Measurements from ENCODE around the gene GRPEL1.

The GRPEL1 gene

GRCh38 chr4:7048642-7049041 lies 19.2 kb downstream of the GRPEL1 start:
- Mint-ChIP-seq H3K27me3 (no peaks in the 10 kb centered on the region), H3K9me3 (ENCODE audit: low read depth) (no peaks in the 10 kb centered on the region), H3K36me3 (peaks cover 5% of the 10 kb centered on the region), H3K27ac (peak overlapping the region; percentile 72), H3K4me3 (peak overlapping the region; percentile 47), H3K4me1 (ENCODE audit: low read depth) (peaks cover 57% of the 10 kb centered on the region)

GRCh38 chr4:7046971-7047370 lies 20.9 kb downstream of the GRPEL1 start:
- no peaks in the 10 kb centered on the region for H3K27me3 Mint-ChIP-seq
- peak overlapping the region; percentile 91 for H3K4me3 Mint-ChIP-seq
- peaks cover 49% of the 10 kb centered on the region for H3K4me1 Mint-ChIP-seq (ENCODE audit: low read depth)
- peak overlapping the region; percentile 73 for H3K27ac Mint-ChIP-seq
- H3K36me3 Mint-ChIP-seq = peaks cover 5% of the 10 kb centered on the region
- no peaks in the 10 kb centered on the region for H3K9me3 Mint-ChIP-seq (ENCODE audit: low read depth)

GRCh38 chr4:7045961-7046921 lies 21.6 kb downstream of the GRPEL1 start:
- peaks cover 51% of the 10 kb centered on the region for H3K4me1 Mint-ChIP-seq (ENCODE audit: low read depth)
- no peaks in the 10 kb centered on the region for H3K9me3 Mint-ChIP-seq (ENCODE audit: low read depth)
- H3K4me3 Mint-ChIP-seq = peak overlapping the region; percentile 91
- no peaks in the 10 kb centered on the region for H3K27me3 Mint-ChIP-seq
- peaks cover 5% of the 10 kb centered on the region for H3K36me3 Mint-ChIP-seq
- peak overlapping the region; percentile 73 for H3K27ac Mint-ChIP-seq

- H3K4me3 Mint-ChIP-seq = peak overlapping the region; percentile 91
- H3K27me3 Mint-ChIP-seq = no peaks in the 10 kb centered on the region
- peaks cover 51% of the 10 kb centered on the region for H3K4me1 Mint-ChIP-seq (ENCODE audit: low read depth)
- no peaks in the 10 kb centered on the region for H3K9me3 Mint-ChIP-seq (ENCODE audit: low read depth)
- H3K27ac Mint-ChIP-seq = peak overlapping the region; percentile 72
- peaks cover 5% of the 10 kb centered on the region for H3K36me3 Mint-ChIP-seq
Measured at GRCh38 chr4:7045553-7045952, 22.3 kb downstream of the GRPEL1 start.

GRCh38 chr4:7044137-7044930 lies 23.5 kb downstream of the GRPEL1 start:
- H3K27me3 Mint-ChIP-seq = no peaks in the 10 kb centered on the region
- H3K36me3 Mint-ChIP-seq = peaks cover 5% of the 10 kb centered on the region
- H3K9me3 Mint-ChIP-seq (ENCODE audit: low read depth) = no peaks in the 10 kb centered on the region
- H3K4me3 Mint-ChIP-seq = peak overlapping the region; percentile 91
- peaks cover 46% of the 10 kb centered on the region for H3K4me1 Mint-ChIP-seq (ENCODE audit: low read depth)
- peak overlapping the region; percentile 72 for H3K27ac Mint-ChIP-seq

GRCh38 chr4:7043284-7044136 lies 24.4 kb downstream of the GRPEL1 start, which contains the start of gene TADA2B:
Gene TADA2B, plus strand, starts transcription at chr4:7043372. Its CDS starts 208 bp downstream, at chr4:7043580.
- peak within 1 kb of the TSS; percentile 91 for H3K4me3 Mint-ChIP-seq
- H3K27me3 Mint-ChIP-seq = no peaks in the 10 kb centered on the region
- peaks cover 2% of the 10 kb centered on the region for H3K36me3 Mint-ChIP-seq
- no peaks in the 10 kb centered on the region for H3K9me3 Mint-ChIP-seq (ENCODE audit: low read depth)
- H3K27ac Mint-ChIP-seq = peak within 1 kb of the TSS; percentile 72
- peaks cover 40% of the 10 kb centered on the region for H3K4me1 Mint-ChIP-seq (ENCODE audit: low read depth)

- no peaks in the 10 kb centered on the region for H3K9me3 Mint-ChIP-seq (ENCODE audit: low read depth)
- H3K4me1 Mint-ChIP-seq (ENCODE audit: low read depth) = peaks cover 36% of the 10 kb centered on the region
- H3K4me3 Mint-ChIP-seq = peak overlapping the region; percentile 91
- no peaks in the 10 kb centered on the region for H3K27me3 Mint-ChIP-seq
- no peak overlapping the region for H3K27ac Mint-ChIP-seq
- H3K36me3 Mint-ChIP-seq = peaks cover 2% of the 10 kb centered on the region
Measured at GRCh38 chr4:7042503-7043283, 25.2 kb downstream of the GRPEL1 start.

- no peaks in the 10 kb centered on the region for H3K27me3 Mint-ChIP-seq
- no peaks in the 10 kb centered on the region for H3K9me3 Mint-ChIP-seq (ENCODE audit: low read depth)
- peaks cover 30% of the 10 kb centered on the region for H3K4me1 Mint-ChIP-seq (ENCODE audit: low read depth)
- peak overlapping the region; percentile 75 for H3K4me3 Mint-ChIP-seq
- no peak overlapping the region for H3K27ac Mint-ChIP-seq
- peaks cover 2% of the 10 kb centered on the region for H3K36me3 Mint-ChIP-seq
Measured at GRCh38 chr4:7041801-7042502, 25.9 kb downstream of the GRPEL1 start.

- peaks cover 23% of the 10 kb centered on the region for H3K4me1 Mint-ChIP-seq (ENCODE audit: low read depth)
- no peak overlapping the region for H3K27ac Mint-ChIP-seq
- H3K9me3 Mint-ChIP-seq (ENCODE audit: low read depth) = no peaks in the 10 kb centered on the region
- peaks cover 2% of the 10 kb centered on the region for H3K36me3 Mint-ChIP-seq
- no peaks in the 10 kb centered on the region for H3K27me3 Mint-ChIP-seq
- no peak overlapping the region for H3K4me3 Mint-ChIP-seq
Measured at GRCh38 chr4:7041246-7041645, 26.6 kb downstream of the GRPEL1 start.

GRCh38 chr4:7040765-7041164 lies 27.1 kb downstream of the GRPEL1 start:
- Mint-ChIP-seq H3K9me3 (ENCODE audit: low read depth) (no peaks in the 10 kb centered on the region), H3K4me1 (ENCODE audit: low read depth) (peaks cover 18% of the 10 kb centered on the region), H3K27me3 (no peaks in the 10 kb centered on the region), H3K4me3 (peak overlapping the region; percentile 44), H3K36me3 (peaks cover 2% of the 10 kb centered on the region), H3K27ac (no peak overlapping the region)

- Mint-ChIP-seq H3K27ac (no peak overlapping the region), H3K4me1 (ENCODE audit: low read depth) (peaks cover 3% of the 10 kb centered on the region), H3K9me3 (ENCODE audit: low read depth) (no peaks in the 10 kb centered on the region), H3K36me3 (no peaks in the 10 kb centered on the region), H3K4me3 (no peak overlapping the region), H3K27me3 (no peaks in the 10 kb centered on the region)
Measured at GRCh38 chr4:7037425-7037824, 30.4 kb downstream of the GRPEL1 start.

- no peak overlapping the region for H3K27ac Mint-ChIP-seq
- no peaks in the 10 kb centered on the region for H3K9me3 Mint-ChIP-seq (ENCODE audit: low read depth)
- H3K36me3 Mint-ChIP-seq = peaks cover 3% of the 10 kb centered on the region
- no peak overlapping the region for H3K4me3 Mint-ChIP-seq
- H3K27me3 Mint-ChIP-seq = no peaks in the 10 kb centered on the region
- no peaks in the 10 kb centered on the region for H3K4me1 Mint-ChIP-seq (ENCODE audit: low read depth)
Measured at GRCh38 chr4:7034262-7035081, 33.4 kb downstream of the GRPEL1 start.

- Mint-ChIP-seq H3K27me3 (no peaks in the 10 kb centered on the region), H3K4me1 (ENCODE audit: low read depth) (peaks cover 3% of the 10 kb centered on the region), H3K36me3 (peaks cover 9% of the 10 kb centered on the region), H3K4me3 (no peak overlapping the region), H3K27ac (no peak overlapping the region), H3K9me3 (ENCODE audit: low read depth) (no peaks in the 10 kb centered on the region)
Measured at GRCh38 chr4:7032596-7032995, 35.3 kb downstream of the GRPEL1 start.

Measured in activated naive CD8-positive, alpha-beta T cell (primary cell).